Raji (cell line): Measurements from ENCODE around the gene RNF40.

ENCODE experiments used
- POLR2A ChIP-seq: IDR thresholded peaks from 2 replicates; pipeline ENCODE4 v1.6.1; 2011; ENCODE audit warnings: low read depth, low read length, control low read depth; ENCODE audit not compliant: insufficient read depth

Gene RNF40

GRCh38 chr16:30782486-30783279 is 20.6 kb downstream of the RNF40 start:
- no peak for TF ChIP-seq POLR2A

DNA sequence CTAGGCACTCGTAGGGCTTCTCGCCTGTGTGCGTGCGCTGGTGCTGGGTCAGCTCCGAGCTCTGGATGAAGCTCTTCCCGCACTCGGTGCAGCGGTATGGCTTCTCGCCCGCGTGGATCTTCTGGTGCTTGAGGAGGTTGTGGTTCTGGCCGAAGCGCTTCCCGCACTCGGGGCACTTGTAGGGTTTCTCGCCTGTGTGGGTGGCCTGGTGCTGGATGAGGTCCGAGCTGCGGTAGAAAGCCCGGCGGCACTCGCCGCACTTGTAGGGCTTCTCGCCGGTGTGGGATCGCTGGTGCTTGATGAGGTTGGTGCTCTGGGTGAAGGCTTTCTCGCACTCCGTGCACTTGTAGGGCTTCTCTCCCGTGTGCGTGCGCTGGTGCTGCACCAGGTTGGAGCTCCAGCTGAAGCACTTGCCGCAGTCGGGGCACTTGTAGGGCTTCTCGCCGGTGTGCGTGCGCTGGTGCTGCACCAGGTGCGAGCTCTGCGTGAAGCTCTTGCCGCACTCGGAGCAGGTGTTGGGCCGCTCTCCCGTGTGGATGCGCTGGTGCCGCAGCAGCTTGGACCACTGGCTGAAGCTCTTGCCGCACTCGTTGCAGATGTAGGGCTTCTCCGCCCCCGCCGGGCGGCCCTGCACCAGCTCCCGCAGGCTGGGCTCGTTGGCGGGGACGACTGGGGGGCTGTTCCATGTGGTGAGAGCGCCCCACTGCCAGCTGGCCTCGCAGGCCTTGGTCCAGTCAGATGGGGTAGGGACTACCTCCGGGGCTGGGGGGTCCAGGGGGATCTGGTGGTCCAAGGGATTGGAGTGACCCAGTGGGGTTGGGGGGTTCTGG is 21.4 kb downstream of the RNF40 start:
- no peak for TF ChIP-seq POLR2A

GRCh38 chr16:30784215-30784614 is 22.1 kb downstream of the RNF40 start:
- TF ChIP-seq POLR2A, result no peak

DNA sequence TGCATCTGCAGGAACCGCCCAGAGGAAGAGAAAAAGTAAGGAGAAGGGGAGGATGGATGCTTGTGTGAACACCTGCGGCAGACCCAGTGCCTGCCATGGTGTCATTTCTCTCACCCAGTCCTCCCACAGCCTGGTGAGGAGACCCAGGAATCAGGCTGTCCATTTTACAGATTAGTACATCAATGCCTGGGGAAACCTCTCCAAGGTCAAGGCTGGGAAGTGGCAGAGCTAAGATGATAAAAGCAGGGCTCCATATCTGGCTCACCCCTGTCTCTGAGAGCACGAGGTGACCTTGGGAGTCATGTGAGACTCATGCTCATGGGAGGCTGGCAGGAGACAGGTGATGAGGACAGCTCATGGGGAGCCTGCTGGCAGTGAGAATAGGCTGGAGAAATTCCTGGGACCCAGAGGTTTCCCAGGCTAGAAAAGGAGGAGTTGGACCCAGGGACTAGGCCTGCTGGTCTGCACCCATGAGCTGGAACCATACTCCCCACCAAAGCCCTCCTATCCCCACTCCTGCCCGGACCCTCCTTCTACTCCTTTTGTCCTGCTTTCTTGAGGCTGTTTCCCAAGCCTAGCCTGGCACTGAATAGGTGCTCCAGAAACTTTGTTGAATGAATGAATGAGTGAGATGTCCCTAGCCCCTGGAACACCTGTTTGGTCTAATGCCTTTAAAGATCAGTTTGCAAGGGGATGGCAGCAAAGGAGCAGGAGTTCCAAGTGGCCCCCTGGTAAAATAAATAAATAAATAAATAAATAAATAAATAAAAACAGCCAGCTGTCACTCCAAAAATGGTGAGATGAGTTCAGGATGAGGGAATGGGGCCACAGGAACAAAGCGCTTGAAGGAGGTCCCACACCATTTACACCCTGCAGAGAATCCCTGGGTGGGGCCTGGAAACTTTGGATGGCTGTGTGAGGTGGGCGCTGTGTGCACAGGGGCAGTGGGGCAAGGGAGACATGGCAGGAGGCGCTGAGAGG is 23.3 kb downstream of the RNF40 start:
- TF ChIP-seq POLR2A, result no peak

GRCh38 chr16:30786115-30786935 is 24.2 kb downstream of the RNF40 start:
- no peak for TF ChIP-seq POLR2A

DNA sequence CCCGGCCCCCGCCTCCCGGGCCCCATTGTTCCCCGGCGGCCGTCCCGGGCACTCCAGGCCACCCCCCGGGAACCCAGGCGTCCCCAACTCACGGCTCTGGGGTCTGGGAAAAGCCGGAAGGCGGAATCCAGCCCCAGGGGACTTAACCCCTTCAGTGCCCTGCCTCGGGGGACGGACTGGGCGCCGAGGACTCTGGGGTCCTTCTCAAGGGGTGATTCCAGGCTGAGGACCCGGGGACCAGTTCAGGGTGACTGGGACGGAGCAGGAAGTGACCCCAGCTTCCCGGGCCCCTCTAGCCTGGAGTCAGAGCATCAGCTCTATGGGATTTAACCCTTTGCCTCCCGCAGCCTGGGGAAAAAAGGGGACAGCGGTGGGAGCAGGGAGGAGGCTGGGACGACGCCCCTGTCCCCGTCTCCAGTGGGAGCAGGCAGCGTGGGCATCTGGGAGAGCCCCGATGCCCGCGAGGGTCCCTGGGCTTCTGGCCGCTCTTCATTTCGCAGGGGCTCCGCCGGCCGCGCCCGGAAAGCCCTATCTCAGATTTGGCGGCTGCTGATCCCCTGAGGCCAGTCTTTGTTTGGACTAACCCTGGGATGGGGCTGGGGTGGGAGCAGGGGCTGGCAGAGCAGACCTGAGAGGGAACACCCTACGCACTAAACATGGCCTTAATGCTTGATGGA is 25.0 kb downstream of the RNF40 start, which contains the start of gene ZNF629:
ZNF629 (minus strand) TSS at position 270 of the 677 bp plus-strand sequence. CDS start 2,723 bp downstream, outside the sequence.
- no peak for TF ChIP-seq POLR2A

GRCh38 chr16:30787613-30788378 is 25.7 kb downstream of the RNF40 start:
- no peak for TF ChIP-seq POLR2A

DNA sequence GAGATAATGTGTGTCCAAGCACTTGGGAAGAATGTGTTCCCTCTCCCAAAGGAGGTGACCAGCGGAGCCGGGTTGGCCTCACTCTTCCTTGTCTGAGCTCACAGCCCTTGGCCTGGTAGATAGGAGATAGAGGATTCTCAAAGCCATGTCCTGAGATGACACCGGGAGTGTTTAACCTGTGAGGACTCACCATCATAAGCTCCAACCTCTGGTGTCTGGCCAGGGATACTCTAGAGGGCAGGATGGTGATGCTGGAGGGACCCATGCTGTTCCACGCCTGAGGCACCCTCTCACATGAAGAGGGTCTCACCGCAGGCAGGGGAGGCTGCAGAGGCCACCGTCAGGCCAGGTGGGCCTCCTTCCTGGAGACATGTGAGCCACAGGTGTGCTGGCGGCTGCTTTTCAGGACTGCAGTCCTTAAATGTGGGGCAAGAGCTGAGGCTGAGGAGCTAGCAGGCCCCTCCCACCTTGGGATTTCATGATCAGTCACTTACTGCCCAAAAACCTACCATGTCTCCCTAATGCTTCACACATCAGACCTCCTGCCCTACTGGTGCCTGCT is 31.5 kb downstream of the RNF40 start:
- TF ChIP-seq POLR2A, result no peak

- no peak for TF ChIP-seq POLR2A
These were observed 32.5 kb downstream of the RNF40 start for GRCh38 chr16:30794634-30795033.

DNA sequence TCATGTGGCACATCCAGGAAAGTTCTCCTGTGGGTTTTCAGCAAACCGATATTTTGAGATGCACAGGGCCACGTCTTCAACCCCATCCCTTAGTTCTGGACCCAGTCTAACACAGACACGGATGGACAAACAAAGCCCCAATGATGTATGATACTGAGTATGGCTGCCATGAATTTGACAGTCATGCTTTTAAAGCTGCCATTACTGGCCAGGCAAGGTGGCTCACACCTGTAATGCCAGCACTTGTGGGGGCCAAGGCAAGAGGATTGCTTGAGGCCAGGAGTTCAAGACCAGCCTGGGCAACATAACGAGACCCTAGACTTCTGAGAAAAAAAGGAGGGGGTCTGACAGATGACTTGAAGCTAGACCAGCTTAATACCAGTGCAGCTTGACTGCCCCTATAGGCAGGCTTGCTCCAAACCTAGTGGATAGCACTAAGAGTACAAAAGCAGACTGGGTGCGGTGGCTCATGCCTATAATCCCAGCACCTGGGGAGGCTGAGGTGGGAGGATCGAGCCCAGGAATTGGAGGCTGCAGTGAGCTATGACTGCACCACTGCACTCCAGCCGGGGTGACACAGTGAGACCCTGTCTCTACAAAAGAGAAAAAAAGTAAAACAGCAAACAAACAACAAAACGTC is 35.7 kb downstream of the RNF40 start:
- TF ChIP-seq POLR2A, result no peak

- no peak for TF ChIP-seq POLR2A
These were observed 40.8 kb downstream of the RNF40 start for GRCh38 chr16:30802936-30803335.

GRCh38 chr16:30805056-30805369 is 42.9 kb downstream of the RNF40 start:
- no peak for TF ChIP-seq POLR2A

GRCh38 chr16:30805370-30806169 is 43.4 kb downstream of the RNF40 start:
- TF ChIP-seq POLR2A, result no peak
